ENCODE measurements around the gene RSPH1.

RSPH1 gene

DNA sequence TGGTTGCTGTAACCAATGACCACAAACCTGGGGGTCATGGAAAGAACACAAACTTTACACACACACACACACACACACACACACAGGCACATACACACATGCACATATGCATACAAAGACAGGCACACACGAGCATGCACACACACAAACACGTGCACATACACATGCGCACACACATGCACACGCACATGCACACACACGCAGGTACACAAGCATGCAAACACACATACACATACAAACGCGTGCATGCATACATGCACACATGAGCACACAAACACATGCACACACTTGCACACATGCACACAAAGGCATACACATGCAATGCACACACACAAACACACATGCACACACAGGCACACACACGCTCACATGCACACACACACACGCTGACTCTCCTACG is 48.3 kb downstream of the RSPH1 start:
- Histone ChIP-seq H3K27me3 (ENCODE audit: control insufficient read depth, insufficient read depth, low read length) (no peaks in the 10 kb centered on the region), H3K9me3 (ENCODE audit: control insufficient read depth, low read depth, low read length) (no peaks in the 10 kb centered on the region), H3K9ac (ENCODE audit: low read length) (no peak overlapping the region), H3K27ac (ENCODE audit: low read length) (no peak overlapping the region), H3K4me1 (ENCODE audit: control insufficient read depth, low read depth, low read length) (peaks cover 8% of the 10 kb centered on the region), H3K36me3 (ENCODE audit: control insufficient read depth, low read depth, low read length) (no peaks in the 10 kb centered on the region), H3K4me3 (ENCODE audit: low read length) (no peak overlapping the region)

DNA sequence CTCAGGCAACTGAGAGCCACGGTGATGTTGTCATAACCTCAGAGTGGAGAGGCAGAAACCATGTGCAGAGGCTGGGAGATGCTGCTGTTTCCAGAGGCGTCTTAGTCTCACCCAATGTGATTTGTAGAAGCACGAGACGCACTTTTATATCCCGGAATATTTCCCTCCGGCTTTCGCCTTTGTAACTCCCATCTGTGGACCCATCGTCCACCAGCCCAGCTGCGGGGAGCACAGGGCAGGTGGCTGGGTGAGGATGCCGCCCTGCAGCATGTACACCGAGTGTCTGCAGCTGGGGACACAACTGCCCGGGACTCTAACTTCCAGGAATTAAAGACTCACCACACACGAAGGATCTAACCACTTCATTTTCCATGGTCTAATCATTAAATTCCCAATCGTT is 48.8 kb downstream of the RSPH1 start:
- H3K9ac ChIP-seq (ENCODE audit: low read length), result no peak overlapping the region
- H3K36me3 ChIP-seq (ENCODE audit: control insufficient read depth, low read depth, low read length), result no peaks in the 10 kb centered on the region
- H3K4me1 ChIP-seq (ENCODE audit: control insufficient read depth, low read depth, low read length), result peaks cover 8% of the 10 kb centered on the region
- H3K9me3 ChIP-seq (ENCODE audit: control insufficient read depth, low read depth, low read length), result no peaks in the 10 kb centered on the region
- H3K27ac ChIP-seq (ENCODE audit: low read length), result no peak overlapping the region
- no peaks in the 10 kb centered on the region for H3K27me3 ChIP-seq (ENCODE audit: control insufficient read depth, insufficient read depth, low read length)
- H3K4me3 ChIP-seq (ENCODE audit: low read length), result no peak overlapping the region

DNA sequence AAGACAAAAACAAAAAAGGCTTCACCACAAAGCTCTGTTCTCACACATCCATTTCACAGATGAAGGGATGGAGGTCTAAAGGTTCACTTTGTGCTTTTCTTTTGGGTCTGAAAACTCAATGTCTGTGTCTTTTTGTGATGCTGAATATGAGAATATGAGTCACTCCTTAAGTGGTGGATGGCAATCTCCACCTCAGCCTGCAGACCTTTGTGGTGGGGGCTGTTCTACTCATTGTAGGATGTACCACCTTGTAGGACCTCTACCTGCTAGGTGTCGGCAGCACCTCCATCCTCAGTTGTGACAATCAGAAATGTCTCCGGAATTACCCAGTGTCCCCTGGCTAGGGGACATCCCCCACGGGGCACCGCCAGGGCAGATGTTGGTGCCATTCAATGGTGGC is 49.5 kb downstream of the RSPH1 start:
- no peaks in the 10 kb centered on the region for H3K36me3 ChIP-seq (ENCODE audit: control insufficient read depth, low read depth, low read length)
- no peak overlapping the region for H3K27ac ChIP-seq (ENCODE audit: low read length)
- H3K9ac ChIP-seq (ENCODE audit: low read length), result no peak overlapping the region
- no peak overlapping the region for H3K4me3 ChIP-seq (ENCODE audit: low read length)
- H3K4me1 ChIP-seq (ENCODE audit: control insufficient read depth, low read depth, low read length), result peaks cover 8% of the 10 kb centered on the region
- no peaks in the 10 kb centered on the region for H3K9me3 ChIP-seq (ENCODE audit: control insufficient read depth, low read depth, low read length)
- H3K27me3 ChIP-seq (ENCODE audit: control insufficient read depth, insufficient read depth, low read length), result no peaks in the 10 kb centered on the region

DNA sequence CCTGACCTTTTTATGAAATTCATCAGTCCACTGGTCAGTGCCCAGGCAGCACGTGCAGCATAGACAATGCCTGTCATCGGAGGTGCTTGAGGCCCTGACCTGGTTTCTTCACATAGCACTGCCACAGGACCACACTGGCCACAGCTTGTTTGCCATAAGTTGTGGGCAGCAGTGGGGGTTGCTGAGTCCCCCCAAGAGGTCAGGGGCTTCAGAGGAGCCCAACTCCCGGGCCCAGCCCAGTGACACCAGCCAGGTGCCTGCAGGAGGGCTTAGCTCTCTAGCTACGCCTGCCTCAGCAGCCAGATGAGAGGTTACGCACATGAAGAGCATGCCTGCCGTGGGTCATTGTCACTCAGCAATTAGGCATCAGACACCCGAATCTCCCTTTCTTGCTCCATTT is 50.7 kb downstream of the RSPH1 start:
- Histone ChIP-seq H3K27me3 (ENCODE audit: control insufficient read depth, insufficient read depth, low read length) (no peaks in the 10 kb centered on the region), H3K4me1 (ENCODE audit: control insufficient read depth, low read depth, low read length) (peaks cover 4% of the 10 kb centered on the region), H3K9ac (ENCODE audit: low read length) (no peak overlapping the region), H3K9me3 (ENCODE audit: control insufficient read depth, low read depth, low read length) (no peaks in the 10 kb centered on the region), H3K27ac (ENCODE audit: low read length) (no peak overlapping the region), H3K36me3 (ENCODE audit: control insufficient read depth, low read depth, low read length) (no peaks in the 10 kb centered on the region), H3K4me3 (ENCODE audit: low read length) (no peak overlapping the region)

DNA sequence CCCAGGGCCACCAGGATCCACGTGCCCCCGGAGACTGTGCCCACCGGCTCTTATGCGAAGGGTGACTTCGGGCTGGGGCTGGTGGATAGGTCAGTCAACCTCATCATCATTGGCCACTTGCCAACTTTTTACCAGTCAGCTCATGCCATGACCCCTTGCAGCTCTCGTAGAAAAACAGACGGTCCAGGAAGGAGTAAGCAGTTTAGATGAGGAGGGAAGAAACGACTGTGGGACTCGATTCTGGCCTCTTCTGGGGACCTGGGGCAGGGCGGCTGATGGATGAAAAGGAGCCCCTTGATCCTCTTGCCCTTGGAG is 51.3 kb downstream of the RSPH1 start:
- Histone ChIP-seq H3K27me3 (ENCODE audit: control insufficient read depth, insufficient read depth, low read length) (no peaks in the 10 kb centered on the region), H3K9ac (ENCODE audit: low read length) (no peak overlapping the region), H3K9me3 (ENCODE audit: control insufficient read depth, low read depth, low read length) (no peaks in the 10 kb centered on the region), H3K36me3 (ENCODE audit: control insufficient read depth, low read depth, low read length) (no peaks in the 10 kb centered on the region), H3K27ac (ENCODE audit: low read length) (no peak overlapping the region), H3K4me3 (ENCODE audit: low read length) (no peak overlapping the region), H3K4me1 (ENCODE audit: control insufficient read depth, low read depth, low read length) (peaks cover 2% of the 10 kb centered on the region)

DNA sequence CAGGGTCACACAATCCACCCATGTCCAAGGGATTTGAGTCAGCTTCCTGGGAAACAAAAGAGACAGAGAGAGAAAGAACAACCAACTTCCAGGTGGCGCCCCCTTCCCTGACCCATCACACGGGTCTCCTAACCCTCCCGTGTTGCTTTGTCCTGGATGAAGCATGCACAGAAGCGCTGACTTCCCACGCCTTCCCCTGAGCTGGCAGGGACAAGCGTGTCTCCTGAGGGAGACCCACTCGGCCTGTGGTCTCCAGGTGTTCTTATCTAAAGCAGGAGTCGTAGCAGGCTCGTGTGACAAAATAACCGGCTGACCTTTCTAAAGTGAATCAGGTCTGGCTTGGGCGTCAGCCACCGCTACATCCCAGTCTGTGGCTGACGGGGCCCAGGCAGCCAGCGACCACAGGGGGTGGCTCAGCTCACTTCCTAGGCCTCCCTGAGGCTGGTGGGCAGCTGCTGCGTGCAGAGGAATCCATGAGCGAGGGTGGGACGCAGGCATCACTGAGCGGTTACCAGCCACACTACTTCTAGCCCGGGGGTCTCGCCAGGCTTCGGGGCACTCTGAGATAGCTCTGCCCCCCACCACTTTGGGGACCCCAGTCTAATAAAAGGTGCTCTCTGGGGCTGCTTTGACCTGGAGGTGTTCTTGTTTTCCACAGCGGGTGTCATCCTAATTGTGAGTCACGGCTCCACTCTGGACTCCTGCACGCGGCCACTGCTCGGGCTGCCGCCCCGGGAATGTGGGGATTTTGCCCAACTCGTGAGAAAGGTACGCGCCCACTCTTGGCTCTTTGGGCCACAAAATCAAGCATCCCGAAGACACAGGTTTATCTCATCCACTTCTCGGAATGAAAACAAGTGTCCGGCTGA is 51.9 kb downstream of the RSPH1 start:
- Histone ChIP-seq H3K36me3 (ENCODE audit: control insufficient read depth, low read depth, low read length) (no peaks in the 10 kb centered on the region), H3K4me3 (ENCODE audit: low read length) (no peak overlapping the region), H3K27ac (ENCODE audit: low read length) (no peak overlapping the region), H3K27me3 (ENCODE audit: control insufficient read depth, insufficient read depth, low read length) (no peaks in the 10 kb centered on the region), H3K9me3 (ENCODE audit: control insufficient read depth, low read depth, low read length) (no peaks in the 10 kb centered on the region), H3K4me1 (ENCODE audit: control insufficient read depth, low read depth, low read length) (no peaks in the 10 kb centered on the region), H3K9ac (ENCODE audit: low read length) (no peak overlapping the region)

DNA sequence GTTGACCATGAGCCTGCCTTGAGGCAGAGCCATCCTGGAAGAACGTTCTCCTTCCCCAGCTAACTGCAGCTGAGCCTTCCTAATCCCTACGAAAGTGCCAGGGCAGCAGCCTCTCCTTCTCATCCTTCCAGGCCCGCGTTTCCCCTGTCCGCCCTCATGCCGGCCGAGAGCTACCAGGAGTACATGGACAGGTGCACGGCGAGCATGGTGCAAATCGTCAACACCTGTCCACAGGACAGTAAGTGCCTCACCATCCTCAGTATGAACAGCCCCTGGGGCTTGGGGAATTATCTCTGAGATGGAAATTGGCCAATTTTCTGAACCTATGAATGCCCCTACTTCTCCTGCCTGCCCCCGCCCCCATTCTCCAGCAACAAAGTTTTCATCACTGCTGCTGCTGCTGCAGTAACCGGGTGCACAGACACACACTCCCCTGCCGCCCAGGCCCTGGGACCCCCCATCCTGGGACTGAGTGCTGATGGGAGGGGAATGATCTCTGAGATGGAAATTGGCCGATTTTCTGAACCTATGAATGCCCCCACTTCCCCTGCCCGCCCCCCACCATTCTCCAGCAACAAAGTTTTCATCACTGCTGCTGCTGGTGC is 52.7 kb downstream of the RSPH1 start:
- Histone ChIP-seq H3K4me3 (ENCODE audit: low read length) (no peak overlapping the region), H3K27ac (ENCODE audit: low read length) (no peak overlapping the region), H3K36me3 (ENCODE audit: control insufficient read depth, low read depth, low read length) (no peaks in the 10 kb centered on the region), H3K4me1 (ENCODE audit: control insufficient read depth, low read depth, low read length) (no peaks in the 10 kb centered on the region), H3K9me3 (ENCODE audit: control insufficient read depth, low read depth, low read length) (no peaks in the 10 kb centered on the region), H3K27me3 (ENCODE audit: control insufficient read depth, insufficient read depth, low read length) (no peaks in the 10 kb centered on the region), H3K9ac (ENCODE audit: low read length) (no peak overlapping the region)

DNA sequence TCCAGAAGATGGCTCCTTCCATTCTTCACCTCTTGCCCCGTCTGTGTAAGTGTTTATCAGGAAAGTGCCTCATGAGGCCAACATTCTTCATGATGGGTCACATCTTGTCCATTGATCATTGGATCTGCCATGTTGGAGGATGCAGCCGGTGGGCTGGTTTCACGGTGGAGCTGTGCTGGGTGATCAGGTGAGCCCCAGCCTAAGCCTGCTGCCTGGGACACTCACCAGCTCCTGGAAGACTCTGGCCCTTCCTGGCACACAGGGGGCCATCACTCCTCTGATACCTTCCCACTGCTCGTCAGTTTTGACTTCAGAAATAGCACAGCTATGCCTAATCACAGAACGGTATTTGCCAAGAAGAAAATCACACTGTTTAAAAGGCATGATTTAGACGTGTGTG is 54.1 kb downstream of the RSPH1 start:
- no peaks in the 10 kb centered on the region for H3K4me1 ChIP-seq (ENCODE audit: control insufficient read depth, low read depth, low read length)
- H3K9ac ChIP-seq (ENCODE audit: low read length), result no peak overlapping the region
- H3K27me3 ChIP-seq (ENCODE audit: control insufficient read depth, insufficient read depth, low read length), result no peaks in the 10 kb centered on the region
- no peak overlapping the region for H3K27ac ChIP-seq (ENCODE audit: low read length)
- no peak overlapping the region for H3K4me3 ChIP-seq (ENCODE audit: low read length)
- H3K36me3 ChIP-seq (ENCODE audit: control insufficient read depth, low read depth, low read length), result no peaks in the 10 kb centered on the region
- no peaks in the 10 kb centered on the region for H3K9me3 ChIP-seq (ENCODE audit: control insufficient read depth, low read depth, low read length)

DNA sequence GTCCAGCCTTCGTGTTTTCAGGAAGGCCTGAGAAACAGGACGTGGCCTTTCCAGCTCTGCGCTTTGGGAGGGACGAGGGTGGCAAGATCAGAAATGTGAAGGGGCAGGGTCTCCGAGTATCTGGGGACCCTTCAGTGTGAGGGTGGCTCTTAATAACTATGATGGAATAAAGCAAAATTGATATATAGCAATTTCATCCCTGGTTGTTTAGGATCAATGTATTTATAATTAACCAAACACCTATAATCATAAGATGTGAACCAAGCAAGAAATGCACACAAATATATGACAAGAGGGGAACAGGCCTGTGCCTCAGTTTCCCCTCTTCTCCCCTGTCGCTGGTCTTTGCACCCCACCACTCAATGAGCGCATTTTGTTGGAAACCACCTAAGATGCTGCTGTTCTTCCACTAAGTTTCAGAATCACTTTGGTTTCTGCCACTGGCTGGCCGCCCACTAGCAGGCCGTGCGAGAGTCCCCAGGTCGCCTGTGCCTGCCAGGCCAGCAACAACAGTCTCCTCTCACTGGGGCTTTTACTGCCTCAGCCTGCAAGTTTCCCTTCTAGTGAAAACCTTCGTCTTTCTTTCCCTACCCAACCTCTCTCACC is 55.7 kb downstream of the RSPH1 start:
- H3K27ac ChIP-seq (ENCODE audit: low read length), result no peak overlapping the region
- no peak overlapping the region for H3K9ac ChIP-seq (ENCODE audit: low read length)
- H3K9me3 ChIP-seq (ENCODE audit: control insufficient read depth, low read depth, low read length), result no peaks in the 10 kb centered on the region
- no peaks in the 10 kb centered on the region for H3K4me1 ChIP-seq (ENCODE audit: control insufficient read depth, low read depth, low read length)
- no peaks in the 10 kb centered on the region for H3K27me3 ChIP-seq (ENCODE audit: control insufficient read depth, insufficient read depth, low read length)
- no peaks in the 10 kb centered on the region for H3K36me3 ChIP-seq (ENCODE audit: control insufficient read depth, low read depth, low read length)
- no peak overlapping the region for H3K4me3 ChIP-seq (ENCODE audit: low read length)

DNA sequence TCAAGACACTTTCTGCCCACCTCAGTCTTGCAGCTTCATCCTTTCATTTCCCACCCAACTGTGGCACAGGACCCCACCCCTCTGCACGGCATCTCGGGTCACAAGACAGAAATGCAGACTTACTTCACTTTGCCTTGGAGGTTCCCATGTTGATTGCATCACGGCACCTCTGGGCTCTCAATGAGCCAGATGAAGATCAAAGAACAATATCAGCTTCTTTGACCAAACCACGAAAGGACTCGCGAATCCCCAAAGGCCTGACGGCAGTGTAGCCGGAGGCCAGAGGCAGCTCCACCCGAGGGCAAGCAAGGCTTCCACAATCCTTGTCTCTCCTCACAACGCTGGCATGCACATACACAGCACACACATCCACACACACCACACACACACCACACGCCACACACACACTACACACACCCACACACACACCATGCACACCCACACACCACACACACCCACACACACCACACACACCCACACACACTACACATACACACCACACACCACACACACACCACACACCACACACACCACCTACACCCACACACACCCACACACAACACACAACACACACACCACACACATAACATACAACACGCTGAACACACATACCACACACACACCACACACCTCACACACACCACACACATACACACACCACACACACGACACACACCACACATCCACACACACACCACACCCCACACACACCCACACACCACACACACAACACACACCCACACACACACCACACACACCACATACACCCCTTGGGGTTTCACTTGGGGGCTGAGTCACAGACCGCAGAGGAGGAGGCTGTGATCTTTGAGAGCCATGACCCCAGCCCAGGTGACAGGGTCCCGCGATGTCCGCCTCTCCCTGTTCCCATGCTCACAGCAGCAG is 56.5 kb downstream of the RSPH1 start:
- H3K9ac ChIP-seq (ENCODE audit: low read length), result no peak overlapping the region
- no peaks in the 10 kb centered on the region for H3K4me1 ChIP-seq (ENCODE audit: control insufficient read depth, low read depth, low read length)
- no peak overlapping the region for H3K4me3 ChIP-seq (ENCODE audit: low read length)
- no peaks in the 10 kb centered on the region for H3K36me3 ChIP-seq (ENCODE audit: control insufficient read depth, low read depth, low read length)
- no peak overlapping the region for H3K27ac ChIP-seq (ENCODE audit: low read length)
- H3K27me3 ChIP-seq (ENCODE audit: control insufficient read depth, insufficient read depth, low read length), result no peaks in the 10 kb centered on the region
- H3K9me3 ChIP-seq (ENCODE audit: control insufficient read depth, low read depth, low read length), result no peaks in the 10 kb centered on the region

All from iPS-18a (cell line).